Right lobe of liver (tissue), 4 donors: Measurements from ENCODE around the gene TAS1R3.

Experiments used
- POLR2A ChIP-seq: fragments of 450-650 bp; IDR thresholded peaks from one replicate; pipeline ENCODE4 v1.6.1; 2017; ENCODE audit warnings: antibody characterized with exemption, mild to moderate bottlenecking
- TF ChIP-seq, protein P1 (sequence below), 4 donors: fragments of 200-600 bp in 3 of 4; fragments of 450-650 bp in 1 of 4; IDR thresholded peaks; one replicate each; pipeline versions ENCODE4 v1.5.1 to v1.8.0; 2016 to 2022; ENCODE audit warnings: antibody characterized with exemption in 4 of 4, mild to moderate bottlenecking in 2 of 4
- donor health status: DM: no; HTN: no; CAD: no.
- donor health status: DM: no; HTN: no; CAD: no.
- donor health status: DM: no; HTN: yes; CAD: no.

- TF ChIP-seq, protein P1, sequence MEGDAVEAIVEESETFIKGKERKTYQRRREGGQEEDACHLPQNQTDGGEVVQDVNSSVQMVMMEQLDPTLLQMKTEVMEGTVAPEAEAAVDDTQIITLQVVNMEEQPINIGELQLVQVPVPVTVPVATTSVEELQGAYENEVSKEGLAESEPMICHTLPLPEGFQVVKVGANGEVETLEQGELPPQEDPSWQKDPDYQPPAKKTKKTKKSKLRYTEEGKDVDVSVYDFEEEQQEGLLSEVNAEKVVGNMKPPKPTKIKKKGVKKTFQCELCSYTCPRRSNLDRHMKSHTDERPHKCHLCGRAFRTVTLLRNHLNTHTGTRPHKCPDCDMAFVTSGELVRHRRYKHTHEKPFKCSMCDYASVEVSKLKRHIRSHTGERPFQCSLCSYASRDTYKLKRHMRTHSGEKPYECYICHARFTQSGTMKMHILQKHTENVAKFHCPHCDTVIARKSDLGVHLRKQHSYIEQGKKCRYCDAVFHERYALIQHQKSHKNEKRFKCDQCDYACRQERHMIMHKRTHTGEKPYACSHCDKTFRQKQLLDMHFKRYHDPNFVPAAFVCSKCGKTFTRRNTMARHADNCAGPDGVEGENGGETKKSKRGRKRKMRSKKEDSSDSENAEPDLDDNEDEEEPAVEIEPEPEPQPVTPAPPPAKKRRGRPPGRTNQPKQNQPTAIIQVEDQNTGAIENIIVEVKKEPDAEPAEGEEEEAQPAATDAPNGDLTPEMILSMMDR (IDR thresholded peaks at IDR 0.05), result no peak
- no peak for TF ChIP-seq POLR2A
Observed at GRCh38 chr1:1361982-1362423, 30.9 kb downstream of the TAS1R3 start.
